Measurements from ENCODE around the gene CNTN6.

The CNTN6 gene

GRCh38 chr3:1421577-1421976 lies 328.8 kb downstream of the CNTN6 start:
- no peak for DNase-seq (ENCODE audit: low read depth in 2 of 2)

GRCh38 chr3:1423566-1424089 lies 330.8 kb downstream of the CNTN6 start:
- DNase-seq (ENCODE audit: low read depth in 2 of 2) = no peak

GRCh38 chr3:1439395-1439794 lies 346.6 kb downstream of the CNTN6 start:
- no peak for DNase-seq (ENCODE audit: low read depth in 2 of 2)

- DNase-seq (ENCODE audit: low read depth in 2 of 2) = no peak
These were observed 349.4 kb downstream of the CNTN6 start for GRCh38 chr3:1442271-1442670.

GRCh38 chr3:1444195-1444594 lies 351.4 kb downstream of the CNTN6 start:
- no peak for DNase-seq (ENCODE audit: low read depth in 2 of 2)

- no peak for DNase-seq (ENCODE audit: low read depth in 2 of 2)
These were observed 353.7 kb downstream of the CNTN6 start for GRCh38 chr3:1446531-1446930.

GRCh38 chr3:1447452-1447851 lies 354.6 kb downstream of the CNTN6 start:
- no peak for DNase-seq (ENCODE audit: low read depth in 2 of 2)

GRCh38 chr3:1448443-1448842 lies 355.6 kb downstream of the CNTN6 start:
- no peak for DNase-seq (ENCODE audit: low read depth in 2 of 2)
